GM21367 (cell line): ENCODE measurements around the gene CCDC182.

ENCODE experiments used
- ATAC-seq: cut with Tn5 transposase; IDR thresholded peaks from one replicate; pipeline ENCODE4 v1.9.1; 2021; ENCODE audit not compliant: unreplicated experiment

CCDC182 gene

DNA sequence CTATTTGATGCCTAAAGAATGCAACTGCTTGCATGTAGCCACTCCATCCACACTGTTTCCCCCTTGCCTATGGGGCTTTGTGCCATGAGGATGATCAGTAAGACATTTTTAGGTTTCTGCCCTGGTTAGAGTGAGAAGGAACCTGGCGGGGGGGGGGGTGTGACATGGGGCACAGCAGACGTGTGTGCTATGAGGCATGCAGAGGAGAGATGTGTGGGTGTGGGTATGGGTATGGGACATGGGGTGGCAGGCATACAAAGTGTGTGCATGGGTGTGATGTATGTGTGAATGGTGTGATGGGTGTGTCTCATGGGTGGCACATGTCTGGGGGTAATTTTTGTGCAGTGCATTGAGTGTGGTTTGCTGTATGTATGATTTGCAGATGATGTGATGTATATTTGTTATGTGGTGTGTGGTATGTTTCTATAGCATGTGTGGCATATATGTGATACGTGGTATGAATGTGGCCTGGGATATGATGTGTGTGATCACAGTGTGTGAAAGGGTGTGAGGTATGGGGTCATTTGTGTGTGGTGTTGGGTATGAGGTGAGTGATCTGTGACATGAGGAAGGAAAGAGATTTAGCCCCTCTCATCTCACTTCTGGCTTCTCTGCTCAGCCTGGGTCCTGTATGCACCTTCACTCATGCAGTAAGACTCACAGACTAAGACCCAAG is 14.9 kb downstream of the CCDC182 start:
- ATAC-seq = no peak

DNA sequence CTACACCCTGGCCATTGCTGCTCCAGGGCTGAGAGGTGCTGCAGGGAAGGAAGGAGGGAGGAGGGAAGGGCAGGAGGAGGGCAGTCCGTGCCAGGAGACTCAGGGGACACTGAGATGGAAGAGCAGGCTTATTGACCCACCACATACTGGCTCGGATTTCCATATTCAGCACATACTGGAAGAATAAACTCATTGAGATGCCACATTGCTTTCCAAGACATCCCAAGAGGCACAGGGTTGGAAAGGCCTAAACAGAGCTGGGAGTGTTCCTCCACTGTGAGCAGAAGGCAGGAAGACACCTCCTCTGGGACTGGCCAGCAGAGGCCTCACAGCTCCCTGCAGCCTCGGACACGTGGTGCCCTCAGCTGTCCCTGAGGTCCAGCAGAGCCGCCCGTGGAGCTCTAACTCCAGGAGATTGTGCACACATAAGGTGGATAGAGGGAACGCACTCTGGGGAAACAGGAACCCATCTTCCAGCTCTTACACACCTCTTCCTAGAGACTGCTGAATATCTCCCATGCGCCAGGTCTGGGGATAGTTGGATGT is 17.4 kb downstream of the CCDC182 start:
- ATAC-seq = no peak

DNA sequence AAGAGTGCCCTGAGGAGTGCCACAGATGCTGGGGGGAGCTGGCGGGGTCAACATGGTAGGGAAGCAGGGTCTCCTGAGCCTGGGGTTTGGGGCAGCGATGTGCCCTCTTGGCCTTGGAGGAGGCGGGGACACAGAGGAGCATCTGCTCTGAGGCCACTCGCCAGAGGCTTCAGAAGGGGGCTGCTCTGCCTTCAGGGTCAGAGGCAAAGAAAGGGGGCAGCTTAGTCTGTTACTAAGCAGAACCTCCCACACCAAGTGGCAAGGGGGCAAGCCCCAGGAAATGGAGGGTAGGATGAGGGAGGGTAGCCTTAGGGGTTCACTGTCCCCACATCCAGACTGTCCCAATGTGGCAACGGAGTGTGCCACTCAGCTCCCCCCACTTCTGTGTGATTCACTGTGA is 18.3 kb downstream of the CCDC182 start:
- ATAC-seq = no peak

DNA sequence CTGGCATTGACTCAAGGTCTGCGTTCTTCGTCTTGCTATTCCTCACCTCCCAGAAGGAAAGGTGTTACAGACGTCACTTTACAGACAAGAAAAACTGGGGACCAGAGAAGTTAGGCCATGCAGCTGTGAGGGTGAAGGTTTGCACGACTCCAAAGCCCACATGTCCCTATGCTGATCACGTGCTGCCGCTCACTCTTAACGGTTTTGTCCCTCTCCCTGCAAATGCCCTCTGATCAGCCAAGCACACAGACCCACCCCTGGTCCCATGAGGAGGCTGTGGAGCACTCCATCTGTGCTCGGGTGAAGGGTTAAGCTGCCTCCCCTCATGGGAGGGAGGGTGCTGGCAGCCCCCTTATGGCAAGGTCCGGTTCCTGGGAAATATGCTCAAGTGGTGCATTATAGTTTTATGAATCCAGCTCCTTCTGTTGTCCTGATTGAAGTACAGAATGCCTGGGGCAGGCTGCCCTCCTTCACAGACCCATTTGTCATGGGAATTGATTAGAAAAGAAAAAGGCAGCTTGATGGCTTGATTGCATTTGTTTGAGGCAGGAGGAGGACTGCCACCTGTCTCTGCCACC is 18.8 kb downstream of the CCDC182 start:
- no peak for ATAC-seq

DNA sequence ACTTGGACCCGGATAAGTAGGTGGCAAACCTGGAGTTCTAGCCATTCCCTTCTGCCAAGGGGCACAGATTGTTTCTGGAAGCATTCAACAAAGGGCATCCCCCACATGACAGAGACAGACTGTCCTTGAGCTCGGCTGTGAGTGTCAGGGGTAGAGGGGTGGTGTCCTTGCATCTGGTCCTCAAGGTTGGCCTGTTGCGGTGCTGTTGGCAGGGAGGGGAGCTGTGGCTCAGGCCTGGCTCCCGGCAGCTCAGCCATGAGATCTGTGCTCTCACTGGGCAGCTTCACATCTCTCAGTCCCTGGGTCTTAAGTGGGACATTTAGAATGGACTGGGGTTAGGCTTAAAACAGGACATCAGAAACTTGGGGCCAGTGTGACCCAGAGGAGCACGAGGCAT is 20.4 kb downstream of the CCDC182 start:
- ATAC-seq = no peak

DNA sequence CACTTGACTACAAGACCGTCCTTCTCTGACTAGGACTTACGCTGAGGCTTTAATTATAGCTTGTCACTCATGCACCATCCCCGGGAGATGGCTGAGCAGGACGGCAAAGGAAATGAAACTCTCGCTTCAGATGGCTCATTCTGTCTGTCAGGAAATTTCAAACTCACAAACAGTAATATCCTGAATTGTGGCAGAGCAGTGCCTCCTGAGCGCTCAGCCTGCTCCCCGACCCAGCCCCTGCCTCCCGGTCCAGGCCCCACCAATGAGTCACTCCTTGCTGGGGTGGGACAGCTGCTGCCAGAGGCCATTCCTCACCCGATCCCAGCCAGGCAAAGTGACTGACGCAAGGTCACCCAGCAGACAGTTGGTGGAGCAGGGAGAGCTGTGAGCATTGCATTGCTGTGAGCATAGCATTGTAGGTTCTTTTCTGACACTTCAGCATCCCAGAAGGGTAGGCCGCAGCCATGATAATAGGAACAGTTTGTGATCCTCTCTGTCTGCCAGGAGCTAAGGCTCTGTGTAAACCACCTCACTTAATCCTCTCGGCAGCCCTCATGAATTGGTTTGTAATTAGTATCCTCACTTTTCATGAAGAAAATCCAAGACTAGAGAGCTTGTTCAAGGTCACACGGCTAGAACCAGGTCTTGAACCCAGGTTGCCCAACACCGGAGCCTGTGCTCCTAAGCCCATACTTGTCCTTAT is 20.9 kb downstream of the CCDC182 start:
- ATAC-seq = no peak

DNA sequence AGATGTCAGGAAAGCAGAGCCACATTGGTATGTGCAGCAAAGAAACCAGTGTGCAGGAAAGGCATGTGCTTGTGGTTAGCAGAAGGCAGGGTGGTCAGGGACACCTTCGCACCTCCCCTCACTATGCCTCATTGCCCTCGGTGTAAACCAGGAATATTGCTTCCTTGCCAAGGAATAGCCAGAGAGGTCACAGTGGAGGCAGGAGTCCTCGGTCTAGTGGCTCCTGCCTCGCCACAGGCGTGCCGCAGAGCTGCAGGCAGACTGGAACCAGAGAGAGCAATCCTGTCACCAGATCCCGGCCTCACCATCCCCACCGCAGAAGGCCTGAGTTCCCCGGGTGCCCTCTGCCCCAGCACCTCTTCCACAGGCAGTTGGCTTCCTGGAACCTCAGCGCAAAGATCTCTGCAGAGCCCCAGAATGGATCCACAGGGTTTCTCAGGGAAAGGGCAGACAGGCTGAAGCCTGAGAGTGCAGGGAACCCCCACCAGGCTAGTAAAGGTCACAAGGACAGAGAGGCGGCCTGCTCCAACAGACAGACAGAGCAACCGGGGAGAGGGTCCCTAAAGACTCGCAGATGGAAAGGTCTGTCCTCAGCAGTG is 21.6 kb downstream of the CCDC182 start:
- ATAC-seq = no peak

DNA sequence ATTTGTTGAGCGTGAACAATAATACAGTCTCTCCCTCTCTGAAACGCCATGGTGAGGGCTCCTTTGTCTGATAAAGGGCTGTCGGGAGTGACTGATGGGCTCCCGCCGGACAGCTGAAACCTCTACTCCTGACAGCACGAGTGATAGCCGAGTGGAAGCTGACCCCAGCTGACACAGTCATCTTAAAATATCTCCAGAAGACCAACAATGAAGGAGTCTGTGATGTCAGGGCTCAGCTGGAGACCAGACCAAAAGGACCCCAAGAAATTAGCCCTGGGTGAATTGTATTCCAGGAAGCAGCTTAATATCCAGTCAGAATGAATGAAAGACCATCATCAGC is 22.4 kb downstream of the CCDC182 start:
- ATAC-seq = no peak

DNA sequence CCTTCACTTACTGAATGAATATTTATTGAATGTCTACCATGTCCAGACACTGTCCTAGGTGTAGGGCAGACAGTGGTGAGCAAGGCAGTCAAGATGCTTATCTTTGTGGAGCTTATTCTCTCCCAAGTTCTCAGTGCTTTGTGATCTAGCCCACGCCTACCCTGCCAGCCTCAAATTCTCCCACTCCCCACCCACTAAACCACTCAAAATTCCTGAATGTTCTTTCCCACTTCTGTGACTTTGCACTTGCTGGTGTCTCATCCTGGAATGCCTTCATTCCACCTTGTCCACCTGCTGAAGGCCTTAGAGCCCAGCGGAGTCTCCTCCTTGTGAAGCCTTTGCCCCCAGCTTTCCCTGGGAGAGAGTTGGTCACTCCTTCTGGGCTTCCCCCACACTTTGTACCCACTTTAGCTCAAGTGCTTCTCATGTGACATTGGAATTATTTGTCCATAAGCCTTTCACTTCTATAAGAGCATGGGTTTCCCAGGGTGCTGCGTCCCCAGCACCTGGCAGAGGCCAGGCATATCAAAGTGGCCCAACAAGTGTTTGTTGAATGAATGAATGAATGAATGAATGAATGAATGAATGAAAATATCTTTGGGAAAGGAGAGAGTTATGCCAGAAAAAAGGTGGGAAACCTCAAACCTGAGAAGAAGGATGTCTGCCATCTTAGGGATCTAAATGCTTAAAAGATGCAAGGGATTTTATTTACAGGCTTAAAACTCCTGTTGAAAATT is 23.0 kb downstream of the CCDC182 start:
- no peak for ATAC-seq

DNA sequence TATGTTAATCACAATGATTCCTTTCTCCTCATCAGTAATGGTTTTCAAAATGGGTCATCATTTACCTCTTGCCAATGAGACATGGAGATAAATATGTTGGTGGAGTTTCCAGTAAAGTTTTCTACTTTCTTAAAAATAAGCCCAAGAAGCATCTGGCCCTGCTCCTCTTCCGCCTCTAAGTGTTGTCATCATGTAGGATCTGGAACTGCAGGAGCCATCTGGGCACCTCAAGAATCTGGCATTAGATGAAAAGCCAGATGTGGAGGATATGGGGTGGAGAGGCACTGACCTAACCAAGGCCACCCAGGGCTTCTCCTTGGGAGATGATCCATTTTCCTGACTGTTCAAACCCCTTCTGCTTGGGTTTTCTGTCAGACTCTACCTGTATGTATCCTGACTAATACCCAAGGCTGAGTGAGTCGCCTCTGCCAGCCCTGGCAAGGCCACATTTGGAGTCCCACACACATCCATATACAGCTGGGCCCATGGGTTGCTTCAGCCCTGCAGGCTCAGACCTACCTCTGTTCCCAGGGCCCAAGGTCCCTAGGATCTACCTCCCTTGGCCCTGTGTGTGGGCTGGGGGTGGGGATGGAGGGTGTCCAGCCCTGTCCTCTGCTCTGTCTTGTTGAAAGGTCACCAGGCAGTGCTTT is 24.6 kb downstream of the CCDC182 start:
- ATAC-seq = no peak

DNA sequence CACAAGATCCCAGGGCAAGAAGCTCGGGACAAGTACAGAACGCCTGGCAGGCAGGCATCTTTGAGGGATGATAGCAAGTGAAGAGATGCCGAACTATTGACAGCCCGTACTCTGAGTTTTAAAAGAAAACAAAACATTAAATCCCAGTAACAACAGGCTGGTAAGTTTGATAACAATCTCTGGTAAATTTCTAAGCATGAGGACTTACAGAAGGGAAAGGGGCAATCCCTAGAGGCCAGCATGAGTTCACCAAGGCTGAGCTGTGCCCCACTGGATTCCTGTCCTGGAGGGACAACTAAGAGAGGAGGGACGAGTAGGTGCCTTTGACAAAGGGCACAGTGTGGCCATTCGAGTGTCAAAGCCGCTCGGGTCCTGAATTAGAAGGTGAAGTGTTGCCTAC is 26.2 kb downstream of the CCDC182 start:
- no peak for ATAC-seq

DNA sequence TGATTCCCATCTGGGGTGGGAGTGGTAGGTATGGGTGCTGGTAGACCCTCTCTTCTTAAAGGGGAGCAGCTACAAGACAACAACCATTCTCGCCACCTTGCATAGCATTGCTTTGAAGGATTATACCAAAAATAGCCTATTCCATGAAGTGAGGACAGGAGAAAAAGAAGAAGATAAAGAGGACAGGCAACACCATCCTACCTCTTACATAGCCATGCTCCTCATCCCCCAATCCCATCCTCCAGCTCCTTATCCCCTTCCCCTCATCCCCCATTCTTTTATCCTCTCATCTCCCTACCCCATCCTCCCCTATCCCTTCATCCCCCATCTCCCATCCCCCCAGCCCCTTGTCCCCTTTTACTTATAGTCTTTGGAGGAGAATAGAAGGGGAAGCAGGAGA is 29.1 kb downstream of the CCDC182 start:
- no peak for ATAC-seq

DNA sequence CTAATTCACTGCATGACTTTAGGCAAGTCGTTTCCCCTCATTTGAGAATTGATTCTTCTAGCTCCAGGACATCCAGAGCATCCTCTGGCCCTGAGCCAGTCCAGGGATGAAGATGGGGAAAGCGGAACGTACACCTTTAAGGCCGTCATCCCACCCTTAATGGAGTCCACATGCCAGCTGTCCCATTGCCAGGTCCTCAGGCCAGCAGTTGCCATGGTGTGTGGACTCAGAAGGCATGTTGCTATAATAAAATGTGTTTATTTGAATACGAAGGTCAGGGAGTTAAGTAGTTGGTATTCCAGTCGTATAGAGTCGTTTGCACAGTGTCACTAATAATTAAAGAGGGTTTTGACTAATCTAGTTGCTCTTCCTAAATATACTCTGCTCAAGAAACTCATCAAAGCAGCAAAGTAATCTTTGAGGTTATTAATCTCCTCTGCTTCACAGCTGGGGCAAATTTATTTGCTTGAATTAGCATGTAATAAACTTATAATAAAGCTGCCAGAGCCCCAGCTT is 30.4 kb downstream of the CCDC182 start:
- no peak for ATAC-seq

DNA sequence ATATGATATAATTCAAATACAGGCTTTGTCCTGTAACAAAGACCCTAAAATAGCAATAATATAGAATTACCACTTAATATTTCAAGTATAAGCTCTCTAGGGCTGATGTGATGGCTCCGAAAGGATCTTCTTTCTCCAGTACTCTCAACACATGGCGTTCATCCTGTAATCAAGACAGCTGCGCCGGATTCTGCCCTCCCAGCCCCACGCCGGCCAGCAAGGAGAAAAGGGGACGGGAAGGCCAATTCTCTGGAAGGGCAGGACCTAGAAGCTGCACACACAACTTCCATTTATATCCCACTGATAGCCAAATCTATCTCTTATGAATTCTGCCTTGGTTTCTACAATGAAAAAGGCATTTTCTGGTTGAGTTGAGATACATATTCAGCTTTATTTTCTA is 32.0 kb downstream of the CCDC182 start:
- no peak for ATAC-seq

DNA sequence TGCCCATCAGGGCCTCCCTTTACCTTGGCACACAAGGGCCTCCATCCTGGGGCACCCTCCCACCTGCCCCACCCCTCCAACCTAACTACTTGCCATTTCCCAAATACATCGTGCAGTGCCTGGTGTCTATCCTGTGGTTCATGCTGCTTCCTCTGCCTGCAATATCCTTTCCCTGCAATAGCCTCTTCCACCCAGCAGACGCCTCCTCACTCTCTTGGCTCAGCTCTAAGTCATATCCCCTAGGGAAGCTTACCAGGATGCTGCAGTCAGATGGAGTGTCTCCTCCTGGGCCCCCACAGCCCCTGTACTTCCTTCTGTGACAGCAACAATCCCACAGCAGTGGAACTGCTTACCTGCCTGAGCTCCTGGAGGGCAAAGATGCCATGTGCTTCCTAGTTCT is 36.7 kb downstream of the CCDC182 start:
- no peak for ATAC-seq

DNA sequence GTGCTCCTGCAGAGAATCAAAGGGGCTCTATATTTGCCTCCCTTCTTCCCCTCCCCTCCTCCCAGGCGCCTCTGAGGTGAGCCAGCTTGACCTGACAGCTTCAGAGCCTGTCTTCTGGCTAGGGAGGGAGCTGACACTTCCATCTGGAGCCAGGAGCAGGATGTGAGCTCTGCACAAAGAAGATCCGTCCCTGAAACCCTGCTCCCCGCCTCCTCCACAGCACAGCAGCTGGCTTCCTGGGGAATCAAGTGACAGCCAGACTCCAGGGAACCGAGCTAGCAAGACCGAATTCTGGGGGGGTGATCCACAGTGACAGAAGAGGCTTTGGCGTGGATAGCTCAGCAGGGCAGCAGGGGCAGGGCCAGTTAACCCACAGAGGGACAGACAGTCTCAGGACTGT is 37.2 kb downstream of the CCDC182 start:
- no peak for ATAC-seq

DNA sequence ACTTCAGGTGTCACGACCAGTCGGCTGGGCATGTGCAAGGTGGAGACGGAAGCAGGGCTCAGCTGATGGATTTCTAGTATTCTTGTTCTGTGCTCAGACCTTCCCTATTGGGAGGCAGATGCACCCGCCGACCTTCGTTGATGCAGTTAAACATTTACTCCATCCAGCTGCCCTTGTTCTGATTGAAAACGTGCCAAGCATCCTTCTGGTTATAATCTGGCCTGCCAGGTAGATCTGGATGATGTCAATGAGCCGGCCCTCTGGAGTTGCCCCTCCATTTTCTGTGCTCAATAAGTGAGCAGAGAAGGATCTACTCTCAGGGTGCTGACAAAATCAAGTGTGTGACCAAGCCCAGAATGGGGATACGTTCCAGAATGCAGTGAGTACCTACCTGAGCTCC is 38.3 kb downstream of the CCDC182 start:
- no peak for ATAC-seq

DNA sequence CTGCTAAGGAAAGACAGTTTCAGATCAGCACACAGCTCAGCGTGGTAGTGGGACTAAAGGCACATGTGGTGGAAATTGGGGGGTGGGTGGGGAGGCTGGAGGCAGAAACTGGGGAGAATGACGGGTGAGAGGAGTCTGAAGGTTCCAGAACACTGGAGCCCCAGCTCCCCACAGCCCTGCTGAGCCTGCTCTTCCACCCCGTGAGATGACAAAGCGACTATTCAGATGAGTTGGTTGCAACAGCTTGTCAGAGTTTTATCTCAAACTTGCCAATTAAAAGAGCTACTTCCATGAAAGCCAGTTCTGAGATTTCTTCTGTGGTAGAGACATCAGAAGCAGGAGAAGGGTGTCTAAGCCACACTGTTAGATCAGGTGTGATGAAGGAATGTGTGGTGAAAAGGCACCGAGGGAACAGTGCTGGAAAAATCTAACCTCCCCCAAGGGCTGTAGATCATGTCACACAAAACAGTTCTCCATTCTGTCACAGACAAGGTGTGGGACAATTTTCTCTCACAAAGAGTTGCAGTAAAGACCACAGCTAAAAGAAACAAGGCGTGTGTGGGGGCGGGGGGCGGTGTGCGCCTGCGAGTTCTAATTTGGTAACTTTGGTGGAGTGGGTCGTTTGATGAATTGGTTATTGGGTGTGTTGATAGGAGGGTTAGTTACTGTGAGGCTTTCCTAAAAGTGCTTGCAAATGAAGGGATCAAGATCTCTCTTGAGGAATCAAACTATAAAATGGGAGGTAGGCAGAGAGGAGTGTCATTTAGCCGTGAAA is 39.0 kb downstream of the CCDC182 start:
- ATAC-seq = no peak

DNA sequence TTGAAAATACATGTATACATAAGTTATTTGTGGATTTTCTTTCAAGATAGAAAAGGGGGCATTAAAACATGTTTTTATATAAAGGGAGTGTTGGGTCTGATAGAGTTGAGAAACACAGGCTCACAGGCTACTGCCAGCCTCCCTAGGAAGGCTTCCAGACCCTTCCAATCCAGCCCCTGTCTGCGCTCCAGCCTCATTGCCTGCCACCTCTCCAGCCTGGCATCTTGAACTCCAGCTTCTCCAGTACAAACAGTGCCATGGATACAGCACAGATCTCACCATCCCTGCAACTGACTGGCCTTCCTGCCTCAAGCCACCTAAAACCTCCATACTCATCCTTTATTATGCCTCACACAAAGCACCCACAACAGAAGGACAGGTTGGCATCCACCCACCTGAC is 40.7 kb downstream of the CCDC182 start:
- no peak for ATAC-seq

DNA sequence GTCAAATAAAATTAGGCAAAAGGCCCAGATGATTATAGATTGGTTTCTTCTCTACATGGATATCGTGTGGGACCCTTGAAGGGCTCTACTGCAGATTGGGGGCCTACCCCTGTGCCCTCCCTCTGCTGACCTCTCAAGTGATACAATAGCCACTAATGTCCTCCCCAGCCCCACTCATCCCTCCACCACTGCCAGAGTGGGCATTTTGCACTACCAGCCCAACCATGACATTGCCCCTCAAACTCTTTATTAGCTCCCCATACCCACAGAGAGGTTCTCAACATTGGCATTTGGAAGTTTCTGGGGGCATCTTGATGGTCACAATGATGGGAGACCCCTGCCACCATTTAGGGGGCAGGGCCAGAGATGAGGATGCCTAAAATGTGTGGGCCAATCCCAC is 41.8 kb downstream of the CCDC182 start:
- no peak for ATAC-seq
